ENCODE data around the gene DCUN1D2.
"Not testable (repeated sequence)": the region's sequence is repeated elsewhere in the genome, so short reads cannot be mapped to it uniquely, and the experiment has no call there.

DCUN1D2 gene

DNA sequence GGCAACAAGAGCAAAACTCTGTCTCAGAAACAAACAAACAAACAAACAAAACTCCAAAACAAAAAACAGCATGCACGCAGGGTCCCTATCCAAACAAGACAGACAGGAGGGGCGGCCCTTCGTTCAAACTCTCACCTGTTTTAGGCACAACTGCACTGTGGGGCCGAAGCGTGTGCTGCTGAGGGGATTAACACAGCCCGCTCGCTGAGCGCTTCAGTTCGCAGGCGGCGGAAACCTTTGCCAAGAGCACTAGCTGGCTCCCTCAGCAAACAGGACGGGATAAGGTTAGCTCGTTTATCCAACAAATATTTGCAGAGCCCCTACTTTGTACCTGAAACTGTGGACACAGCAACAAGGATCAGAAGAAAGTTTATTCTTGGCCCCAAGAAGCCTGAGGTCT, 35.6 kb downstream of the DCUN1D2 start:
- no peak overlapping the region for H3K4me3 ChIP-seq (ENCODE audit: low read depth, low read length)
- in situ Hi-C loops (cut with HindIII; ENCODE audit: low sequenced_read_pairs), result no loop called here
- TF ChIP-seq CTCF (IDR thresholded peaks at IDR 0.05; ENCODE audit: low read depth, low read length), result no peak
- no peak for DNase-seq (ENCODE audit: low read depth, low spot score)

GRCh38 chr13:113452942-113453901, 37.3 kb downstream of the DCUN1D2 start, which contains the start of gene ADPRHL1:
TSS of gene ADPRHL1 (minus strand) at chr13:113453488. CDS start at chr13:113453437, 51 bp downstream.
- TF ChIP-seq CTCF (IDR thresholded peaks at IDR 0.05; ENCODE audit: low read depth, low read length), result no peak
- in situ Hi-C loops (cut with HindIII; ENCODE audit: low sequenced_read_pairs), result no loop called here

DNA sequence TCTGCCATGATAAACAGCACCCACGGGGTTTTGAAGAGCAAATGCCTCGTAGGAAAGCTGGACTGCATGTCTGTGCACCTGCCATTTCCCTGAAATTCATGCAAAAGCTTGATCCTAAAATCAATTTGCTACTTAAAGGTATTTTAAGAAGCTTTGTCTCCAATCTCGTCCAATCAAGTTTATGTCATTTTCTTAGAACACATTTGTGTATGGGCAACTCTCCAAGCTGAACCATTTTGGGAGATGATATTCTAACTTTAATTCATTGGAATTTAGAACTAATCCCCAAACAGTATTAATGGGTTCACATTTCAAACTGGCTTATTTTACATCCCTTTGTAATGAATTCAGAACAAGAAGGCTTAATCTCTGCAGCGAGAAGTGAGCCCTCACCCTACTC, 38.0 kb downstream of the DCUN1D2 start:
- DNase-seq (ENCODE audit: low read depth, low spot score), result no peak
- no peak overlapping the region for H3K4me3 ChIP-seq (ENCODE audit: low read depth, low read length)
- no peak for TF ChIP-seq CTCF (IDR thresholded peaks at IDR 0.05; ENCODE audit: low read depth, low read length)
- in situ Hi-C loops (cut with HindIII; ENCODE audit: low sequenced_read_pairs), result no loop called here

More at GRCh38 chr13:113452942-113453901, 37.3 kb downstream of the DCUN1D2 start, which contains the start of gene ADPRHL1:
- H3K4me3 ChIP-seq (ENCODE audit: low read depth, low read length), result no peak within 1 kb of the TSS
- no peak for DNase-seq (ENCODE audit: low read depth, low spot score)

GRCh38 chr13:113451951-113452421, 38.5 kb downstream of the DCUN1D2 start:
- no peak for TF ChIP-seq CTCF (IDR thresholded peaks at IDR 0.05; ENCODE audit: low read depth, low read length)
- in situ Hi-C loops (cut with HindIII; ENCODE audit: low sequenced_read_pairs), result no loop called here
- H3K4me3 ChIP-seq (ENCODE audit: low read depth, low read length), result no peak overlapping the region
- DNase-seq (ENCODE audit: low read depth, low spot score), result no peak

DNA sequence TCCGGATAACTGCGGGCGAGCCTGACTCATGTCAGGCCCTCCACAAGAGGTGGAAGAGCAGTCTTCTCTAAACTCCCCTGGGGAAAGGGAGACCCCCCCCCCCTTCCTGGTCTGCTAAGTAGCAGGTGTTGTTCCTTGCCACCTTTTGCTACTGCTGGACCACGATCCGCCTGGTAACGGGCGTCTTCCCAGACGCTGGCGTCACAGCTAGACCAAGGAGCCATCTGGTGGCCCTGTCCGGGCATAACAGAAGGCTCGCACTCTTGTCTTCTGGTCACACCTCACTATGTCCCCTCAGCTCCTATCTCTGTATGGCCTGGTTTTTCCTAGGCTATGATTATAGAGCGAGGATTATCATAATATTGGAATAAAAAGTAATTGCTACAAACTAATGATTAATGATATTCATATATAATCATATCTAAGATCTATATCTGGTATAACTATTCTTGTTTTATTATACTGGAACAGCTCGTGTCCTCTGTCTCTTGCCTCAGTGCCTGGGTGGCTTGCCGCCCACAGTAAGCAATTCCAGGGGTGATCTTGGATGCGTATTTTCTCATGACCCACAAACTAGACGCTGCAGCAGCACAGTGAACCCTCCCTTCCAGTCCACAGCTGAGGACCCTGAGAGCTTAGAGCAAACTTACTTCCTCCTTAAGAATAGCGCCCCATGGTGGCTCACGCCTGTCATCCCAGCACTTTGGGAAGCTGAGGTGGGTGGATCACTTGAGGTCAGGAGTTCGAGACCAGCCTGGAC, 39.5 kb downstream of the DCUN1D2 start:
- H3K4me3 ChIP-seq (ENCODE audit: low read depth, low read length); in situ Hi-C loops (cut with HindIII; ENCODE audit: low sequenced_read_pairs): not testable (repeated sequence)
- TF ChIP-seq CTCF (IDR thresholded peaks at IDR 0.05; ENCODE audit: low read depth, low read length), result peak; percentile 41
- peak; percentile 33 for DNase-seq (ENCODE audit: low read depth, low spot score)

DNA sequence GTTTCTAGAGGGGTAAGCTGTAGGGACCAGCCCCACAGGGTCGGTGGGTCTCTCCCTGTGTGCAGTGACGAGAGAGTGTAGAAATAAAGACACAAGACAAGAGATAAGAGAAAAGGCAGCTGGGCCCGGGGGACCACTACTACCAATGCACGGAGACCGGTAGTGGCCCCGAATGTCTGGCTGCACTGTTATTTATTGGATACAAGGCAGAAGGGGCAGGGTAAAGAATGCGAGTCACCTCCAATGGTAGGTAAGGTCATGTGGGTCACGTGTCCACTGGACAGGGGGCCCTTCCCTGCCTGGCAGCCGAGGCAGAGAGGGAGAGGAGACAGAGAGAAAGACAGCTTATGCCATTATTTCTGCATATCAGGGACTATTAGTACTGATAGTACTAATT, 40.2 kb downstream of the DCUN1D2 start:
- H3K4me3 ChIP-seq (ENCODE audit: low read depth, low read length); DNase-seq (ENCODE audit: low read depth, low spot score); in situ Hi-C loops (cut with HindIII; ENCODE audit: low sequenced_read_pairs): not testable (repeated sequence)

All from astrocyte of the spinal cord (primary cell).